Measurements from ENCODE around the gene STARD3. TPM values are rescaled to one million over a fixed set of nuclear protein-coding genes. Genes with fewer than 3 reads are reported as not detected.

The STARD3 gene
- total RNA-seq, 1 experiment from 2014 or later = 75.3 TPM

DNA sequence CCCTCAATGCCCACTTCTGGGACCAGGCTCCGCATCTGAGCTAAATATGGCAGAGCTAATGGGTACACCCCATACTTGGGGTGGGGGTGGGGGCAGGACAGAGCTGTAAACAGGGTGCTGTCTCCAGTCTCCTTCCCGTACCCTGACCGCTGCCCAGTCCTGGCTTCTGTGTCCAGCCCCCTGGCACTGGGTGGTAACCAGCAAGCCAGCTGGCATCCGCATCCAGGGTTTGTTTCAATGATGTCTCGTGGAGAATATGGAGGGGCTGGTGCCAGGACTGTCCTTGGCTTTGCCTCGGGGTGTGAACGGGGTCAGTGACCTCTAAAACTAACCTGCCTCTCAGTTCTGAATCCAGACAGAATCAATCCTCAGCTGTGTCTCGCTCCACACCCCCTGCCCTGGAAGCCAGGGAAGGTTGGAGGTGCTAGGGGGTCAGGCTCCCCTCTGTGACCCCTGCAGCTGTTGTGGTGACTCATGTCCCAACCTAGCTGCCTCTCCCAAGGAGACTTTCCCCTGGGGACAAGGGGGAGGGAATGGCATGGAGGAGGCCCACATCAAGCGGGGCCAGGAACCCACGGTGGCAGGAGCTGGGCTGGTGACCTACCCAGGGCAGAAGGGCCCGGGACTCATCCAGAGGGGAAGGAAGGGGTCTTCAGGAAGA, 29.8 kb downstream of the STARD3 start:
- H3K4me3 Mint-ChIP-seq = peak overlapping the region; percentile 71
- CTCF ChIA-PET = interaction anchor here (0.7 to 18.0 kb wide), 14 partner anchors 12 to 119 kb away, joined by 3 to 876 read pairs (median 4); partner anchors contain the start of genes ERBB2, MIEN1 and PPP1R1B
- peaks cover 44% of the 10 kb centered on the region for H3K27me3 Mint-ChIP-seq (ENCODE audit: low read depth)

DNA sequence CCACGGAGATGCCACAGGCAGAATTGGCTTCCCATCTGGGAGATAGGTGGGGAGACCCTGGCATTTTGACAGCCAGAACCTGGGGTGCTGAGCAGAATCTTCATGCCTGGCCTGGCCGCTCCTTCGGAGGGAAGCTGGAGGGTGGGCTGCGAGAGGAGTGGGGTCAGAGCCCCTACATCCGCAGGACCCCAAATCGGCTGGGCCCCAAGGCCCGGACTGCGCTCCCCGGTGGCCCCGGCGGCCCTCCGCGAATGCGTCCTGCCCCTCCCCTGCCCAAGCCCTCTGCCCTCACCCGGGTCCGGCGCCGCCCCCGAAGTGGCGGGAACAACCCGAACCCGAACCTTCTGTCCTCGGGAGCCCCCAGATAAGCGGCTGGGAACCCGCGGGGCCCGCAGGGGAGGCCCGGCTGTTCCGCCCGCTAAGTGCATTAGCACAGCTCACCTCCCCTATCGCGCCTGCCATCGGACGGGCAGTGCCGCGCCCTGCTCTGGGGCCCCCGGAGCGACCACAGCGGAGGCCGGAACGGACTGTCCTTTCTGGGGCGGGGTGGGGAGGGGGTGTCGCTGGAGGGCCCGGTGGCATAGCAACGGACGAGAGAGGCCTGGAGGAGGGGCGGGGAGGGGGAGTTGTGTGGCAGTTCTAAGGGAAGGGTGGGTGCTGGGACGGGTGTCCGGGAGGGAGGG, 30.5 kb downstream of the STARD3 start:
- Mint-ChIP-seq H3K4me3 (peak overlapping the region; percentile 71), H3K4me1 (peaks cover 56% of the 10 kb centered on the region), H3K27me3 (ENCODE audit: low read depth) (peaks cover 47% of the 10 kb centered on the region), H3K9me3 (no peaks in the 10 kb centered on the region), H3K27ac (no peak overlapping the region), H3K36me3 (no peaks in the 10 kb centered on the region)
- TF ChIP-seq RELA (CRISPR knock-in tag; IDR thresholded peaks at IDR 0.05; ENCODE audit: borderline replicate concordance) = 0 out of 2 replicates have a peak, but pooled peaks have one; percentile 14
- TF ChIP-seq CREB1 (CRISPR knock-in tag; IDR thresholded peaks at IDR 0.05) = no peak
- no peak for TF ChIP-seq SMAD4 (CRISPR knock-in tag; IDR thresholded peaks at IDR 0.05)
- TF ChIP-seq ZNF423 (CRISPR knock-in tag; IDR thresholded peaks at IDR 0.05) = peak; percentile 45
- no peak for TF ChIP-seq HMGXB4 (CRISPR knock-in tag; IDR thresholded peaks at IDR 0.05)
- no peak for TF ChIP-seq TCF7 (CRISPR knock-in tag; IDR thresholded peaks at IDR 0.05; ENCODE audit: low read depth)
- TF ChIP-seq OVOL2 (CRISPR knock-in tag; IDR thresholded peaks at IDR 0.05; ENCODE audit: borderline replicate concordance) = no peak
- TF ChIP-seq, protein P1, sequence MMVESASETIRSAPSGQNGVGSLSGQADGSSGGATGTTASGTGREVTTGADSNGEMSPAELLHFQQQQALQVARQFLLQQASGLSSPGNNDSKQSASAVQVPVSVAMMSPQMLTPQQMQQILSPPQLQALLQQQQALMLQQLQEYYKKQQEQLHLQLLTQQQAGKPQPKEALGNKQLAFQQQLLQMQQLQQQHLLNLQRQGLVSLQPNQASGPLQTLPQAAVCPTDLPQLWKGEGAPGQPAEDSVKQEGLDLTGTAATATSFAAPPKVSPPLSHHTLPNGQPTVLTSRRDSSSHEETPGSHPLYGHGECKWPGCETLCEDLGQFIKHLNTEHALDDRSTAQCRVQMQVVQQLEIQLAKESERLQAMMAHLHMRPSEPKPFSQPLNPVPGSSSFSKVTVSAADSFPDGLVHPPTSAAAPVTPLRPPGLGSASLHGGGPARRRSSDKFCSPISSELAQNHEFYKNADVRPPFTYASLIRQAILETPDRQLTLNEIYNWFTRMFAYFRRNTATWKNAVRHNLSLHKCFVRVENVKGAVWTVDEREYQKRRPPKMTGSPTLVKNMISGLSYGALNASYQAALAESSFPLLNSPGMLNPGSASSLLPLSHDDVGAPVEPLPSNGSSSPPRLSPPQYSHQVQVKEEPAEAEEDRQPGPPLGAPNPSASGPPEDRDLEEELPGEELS (CRISPR knock-in tag; IDR thresholded peaks at IDR 0.05) = no peak
- POLR2A ChIA-PET = interaction anchor here (0.9 to 1.1 kb wide), 2 partner anchors 15 to 22 kb away, joined by 3 to 4 read pairs; no protein-coding TSS in a partner anchor
- ATAC-seq (no peak), DNase-seq (ENCODE audit: low spot score) (peak; percentile 25)
- CTCF ChIA-PET = interaction anchor here (0.7 to 18.0 kb wide), 9 partner anchors 11 to 346 kb away, joined by 3 to 876 read pairs (median 4); partner anchors contain the start of genes ERBB2, MIEN1 and PPP1R1B

More for the DNA sequence above, 29.8 kb downstream of the STARD3 start:
- POLR2A ChIA-PET = interaction anchor here (0.7 to 1.1 kb wide), 3 partner anchors 14 to 29 kb away, joined by 3 to 4 read pairs (median 3); no protein-coding TSS in a partner anchor
- DNase-seq (ENCODE audit: low spot score) (no peak), ATAC-seq (no peak)
- TF ChIP-seq ZNF121 (CRISPR knock-in tag; IDR thresholded peaks at IDR 0.05) (no peak), ZNF532 (CRISPR knock-in tag; IDR thresholded peaks at IDR 0.05; ENCODE audit: borderline replicate concordance) (no peak), CBFB (CRISPR knock-in tag; IDR thresholded peaks at IDR 0.05; ENCODE audit: low read depth) (no peak), ZNF423 (CRISPR knock-in tag; IDR thresholded peaks at IDR 0.05) (0 out of 2 replicates have a peak, but pooled peaks have one; percentile 19), NFATC4 (CRISPR knock-in tag; IDR thresholded peaks at IDR 0.05) (no peak)
- TF ChIP-seq, protein P2, sequence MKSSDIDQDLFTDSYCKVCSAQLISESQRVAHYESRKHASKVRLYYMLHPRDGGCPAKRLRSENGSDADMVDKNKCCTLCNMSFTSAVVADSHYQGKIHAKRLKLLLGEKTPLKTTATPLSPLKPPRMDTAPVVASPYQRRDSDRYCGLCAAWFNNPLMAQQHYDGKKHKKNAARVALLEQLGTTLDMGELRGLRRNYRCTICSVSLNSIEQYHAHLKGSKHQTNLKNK (CRISPR knock-in tag; IDR thresholded peaks at IDR 0.05) = no peak
- H3K27ac Mint-ChIP-seq = no peak overlapping the region
- H3K4me1 Mint-ChIP-seq = peaks cover 51% of the 10 kb centered on the region
- H3K36me3 Mint-ChIP-seq = no peaks in the 10 kb centered on the region
- no peaks in the 10 kb centered on the region for H3K9me3 Mint-ChIP-seq
